ENCODE data around the gene ACTL7A.

DNA sequence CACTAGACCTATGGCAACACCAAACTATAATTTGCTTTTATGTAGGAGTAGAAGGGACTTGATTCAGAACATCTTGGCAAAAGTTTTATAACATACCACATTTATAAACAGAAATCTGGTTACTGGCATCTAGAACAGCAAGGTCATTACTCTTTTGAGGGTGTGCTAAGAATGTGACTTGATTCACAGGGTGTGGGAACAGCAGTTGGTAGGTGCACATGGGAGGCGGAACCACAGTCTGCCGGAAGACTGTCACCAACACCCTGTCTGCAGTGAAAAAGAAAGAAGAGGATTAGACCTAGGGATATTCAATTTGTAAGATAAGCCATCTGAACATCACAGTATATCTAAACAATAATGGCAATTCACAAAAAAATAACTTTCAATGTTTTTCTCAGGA is 48.8 kb downstream of the ACTL7A start:
- TF ChIP-seq EZH2 (IDR thresholded peaks at IDR 0.05; ENCODE audit: insufficient read depth, poor library complexity, severe bottlenecking): no peak
- no peak for TF ChIP-seq EZH2phosphoT487 (IDR thresholded peaks at IDR 0.05; ENCODE audit: insufficient read depth, low read depth)

Data from GM23248 (cell line).